Astrocyte of the spinal cord (primary cell): ENCODE results near the gene GAS2.

Source experiments
- DNase-seq: peaks from one replicate; pipeline ENCODE4 v3.0.0; 2011; ENCODE audit warnings: low read depth, low spot score
- H3K4me3 ChIP-seq: 2 replicates; pipeline ENCODE4 v1.5.1; 2011; ENCODE audit warnings: low read depth, mild to moderate bottlenecking, low read length, moderate library complexity
- in situ Hi-C: cut with HindIII; loops from 2 replicates; pipeline ENCODE4 v1.10.0; 2017; ENCODE audit warnings: low sequenced_read_pairs
- TF ChIP-seq, protein P1 (sequence below): IDR thresholded peaks from 2 replicates; pipeline ENCODE4 v1.5.1; 2012; ENCODE audit warnings: low read depth, mild to moderate bottlenecking, low read length, inconsistent platforms

Gene GAS2

DNA sequence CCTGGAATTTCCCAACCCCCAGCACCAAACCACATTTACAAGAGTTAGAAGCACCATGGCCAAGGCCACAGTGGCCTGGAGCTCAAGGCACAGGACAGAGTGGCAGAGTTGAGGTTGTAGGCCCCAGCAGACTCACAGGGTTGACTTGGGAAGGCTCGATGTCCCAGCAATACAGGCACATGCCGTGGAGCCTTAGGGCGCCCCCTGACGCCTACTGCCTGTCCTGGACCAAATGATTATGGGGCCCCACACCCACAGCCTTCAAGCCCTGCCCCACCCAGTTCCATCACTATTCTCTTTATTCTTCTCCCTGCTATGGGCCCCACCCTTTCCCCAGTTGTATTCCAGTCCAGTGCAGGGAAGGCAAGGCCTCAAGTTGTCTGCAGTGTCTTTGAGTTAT lies 193.8 kb downstream of the GAS2 start, which contains the start of gene CCDC179:
Gene CCDC179, minus strand, starts transcription at position 234 of the 400 bp plus-strand sequence. Its CDS starts 53 bp downstream, at position 181.
- in situ Hi-C loops: no loop called here
- no peak for DNase-seq
- TF ChIP-seq, protein P1, sequence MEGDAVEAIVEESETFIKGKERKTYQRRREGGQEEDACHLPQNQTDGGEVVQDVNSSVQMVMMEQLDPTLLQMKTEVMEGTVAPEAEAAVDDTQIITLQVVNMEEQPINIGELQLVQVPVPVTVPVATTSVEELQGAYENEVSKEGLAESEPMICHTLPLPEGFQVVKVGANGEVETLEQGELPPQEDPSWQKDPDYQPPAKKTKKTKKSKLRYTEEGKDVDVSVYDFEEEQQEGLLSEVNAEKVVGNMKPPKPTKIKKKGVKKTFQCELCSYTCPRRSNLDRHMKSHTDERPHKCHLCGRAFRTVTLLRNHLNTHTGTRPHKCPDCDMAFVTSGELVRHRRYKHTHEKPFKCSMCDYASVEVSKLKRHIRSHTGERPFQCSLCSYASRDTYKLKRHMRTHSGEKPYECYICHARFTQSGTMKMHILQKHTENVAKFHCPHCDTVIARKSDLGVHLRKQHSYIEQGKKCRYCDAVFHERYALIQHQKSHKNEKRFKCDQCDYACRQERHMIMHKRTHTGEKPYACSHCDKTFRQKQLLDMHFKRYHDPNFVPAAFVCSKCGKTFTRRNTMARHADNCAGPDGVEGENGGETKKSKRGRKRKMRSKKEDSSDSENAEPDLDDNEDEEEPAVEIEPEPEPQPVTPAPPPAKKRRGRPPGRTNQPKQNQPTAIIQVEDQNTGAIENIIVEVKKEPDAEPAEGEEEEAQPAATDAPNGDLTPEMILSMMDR: no peak
- no peak within 1 kb of the TSS for H3K4me3 ChIP-seq
